HepG2 (cell line): Measurements from ENCODE around the gene SOS2. TPM values are rescaled to one million over a fixed set of nuclear protein-coding genes. Genes with fewer than 3 reads are reported as not detected.

Experiments
- AGO2 ChIP-seq: fragments of 200-400 bp; formaldehyde crosslinking; optimal IDR thresholded peaks from 2 replicates; pipeline ENCODE3; 2017; ENCODE audit warnings: mild to moderate bottlenecking, low read depth, low read length, moderate library complexity
- AHDC1 ChIP-seq: sonication (generic); formaldehyde crosslinking; IDR thresholded peaks from 2 replicates; pipeline ENCODE4 v1.5.1; 2020; ENCODE audit warnings: mild to moderate bottlenecking, missing genetic modification reagents, borderline replicate concordance
- BRF2 ChIP-seq: sonication (generic); formaldehyde crosslinking; IDR thresholded peaks from 2 replicates; pipeline ENCODE4 v1.8.1; 2022; ENCODE audit warnings: mild to moderate bottlenecking, missing genetic modification reagents
- EHMT2 ChIP-seq: fragments of 200-600 bp; sonication (generic); IDR thresholded peaks from 2 replicates; pipeline ENCODE4 v1.7.0; 2017; ENCODE audit warnings: antibody characterized with exemption, low read depth, low read length, borderline replicate concordance
- FIP1L1 ChIP-seq: fragments of 200-400 bp; formaldehyde crosslinking; IDR thresholded peaks from 2 replicates; pipeline ENCODE4 v1.6.1; 2018; ENCODE audit warnings: low read depth, mild to moderate bottlenecking, low read length, moderate library complexity, borderline replicate concordance; ENCODE audit not compliant: insufficient read depth
- FOSL1 ChIP-seq: sonication (generic); formaldehyde crosslinking; IDR thresholded peaks from 2 replicates; pipeline ENCODE4 v1.9.0; 2021; ENCODE audit warnings: missing genetic modification reagents, borderline replicate concordance
- GFI1 ChIP-seq: sonication (generic); formaldehyde crosslinking; IDR thresholded peaks from 2 replicates; pipeline ENCODE4 v1.5.0; 2020; ENCODE audit warnings: missing genetic modification reagents, mild to moderate bottlenecking, borderline replicate concordance
- MIXL1 ChIP-seq: IDR thresholded peaks from 2 replicates; pipeline ENCODE4 v1.6.1; 2016
- MYC ChIP-seq: sonication (generic); formaldehyde crosslinking; IDR thresholded peaks from 2 replicates; pipeline ENCODE4 v1.9.0; 2021; ENCODE audit warnings: missing genetic modification reagents, borderline replicate concordance
- ONECUT2 ChIP-seq: sonication (generic); formaldehyde crosslinking; IDR thresholded peaks from 2 replicates; pipeline ENCODE4 v1.4.0; 2020; ENCODE audit warnings: missing genetic modification reagents
- PBX3 ChIP-seq: sonication (generic); formaldehyde crosslinking; IDR thresholded peaks from 2 replicates; pipeline ENCODE4 v1.8.1; 2023; ENCODE audit warnings: missing genetic modification reagents, inconsistent platforms, borderline replicate concordance
- PLSCR1 ChIP-seq: sonication (generic); formaldehyde crosslinking; IDR thresholded peaks from 2 replicates; pipeline ENCODE4 v1.5.0; 2020; ENCODE audit warnings: missing genetic modification reagents, mild to moderate bottlenecking, borderline replicate concordance
- SMAD3 ChIP-seq: sonication (generic); formaldehyde crosslinking; IDR thresholded peaks from 2 replicates; pipeline ENCODE4 v1.4.0; 2020; ENCODE audit warnings: missing genetic modification reagents
- ZBTB44 ChIP-seq: sonication (generic); formaldehyde crosslinking; IDR thresholded peaks from 2 replicates; pipeline ENCODE4 v1.4.0; 2020; ENCODE audit warnings: missing genetic modification reagents
- ZNF660 ChIP-seq: sonication (generic); formaldehyde crosslinking; IDR thresholded peaks from 2 replicates; pipeline ENCODE4 v1.5.1; 2020; ENCODE audit warnings: mild to moderate bottlenecking, low read depth, missing genetic modification reagents, borderline replicate concordance
- ZNF788 ChIP-seq: sonication (generic); formaldehyde crosslinking; IDR thresholded peaks from 2 replicates; pipeline ENCODE4 v1.5.0; 2020; ENCODE audit warnings: mild to moderate bottlenecking, missing genetic modification reagents, borderline replicate concordance
- polyA plus RNA-seq, 8 experiments: library from polyadenylated mRNA; depleted of rRNA in 3 of 8; stranded (reverse) in 7 of 8; unstranded in 1 of 8; fragments of >200 nt; fragmentation: Illumina TruSeq in 4 of 8; extraction: Trizol in 4 of 8; gene quantifications; 2 replicates each; pipeline versions ENCODE4 v1.2.1 to v1.2.3, GENCODE V29; 2011 to 2016; ENCODE audit warnings: low read depth in 4 of 8, missing spikeins in 1 of 8, mixed read lengths in 1 of 8; ENCODE audit not compliant: insufficient read depth in 1 of 8
- total RNA-seq, 5 experiments: library from RNA; depleted of rRNA; stranded (reverse); fragments of >200 nt; fragmentation: Illumina TruSeq; extraction: Trizol; gene quantifications; 2 replicates each; pipeline ENCODE4 v1.2.3, GENCODE V29; 2016; ENCODE audit warnings: low read depth in 1 of 5

The SOS2 gene
- total and polyA plus RNA-seq, 2 of the 13 experiments (the other 11 are each of a cell fraction or from before 2014, with no cell fraction given), result 9.3 to 12.1 TPM

GRCh38 chr14:50116181-50116956 is 115.0 kb downstream of the SOS2 start, which contains the start of gene VCPKMT (continued):
- TF ChIP-seq ZNF660 (CRISPR knock-in tag) (no peak), AGO2 (peak; percentile 85), PLSCR1 (no peak), GFI1 (CRISPR knock-in tag) (0 out of 2 replicates have a peak, but pooled peaks have one; percentile 34), ONECUT2 (CRISPR knock-in tag) (0 out of 2 replicates have a peak, but pooled peaks have one; percentile 11), ZNF788 (CRISPR knock-in tag) (peak; percentile 89; the same call in 1 of the 2 replicates), EHMT2 (0 out of 2 replicates have a peak, but pooled peaks have one; percentile 36), BRF2 (CRISPR knock-in tag) (no peak), AHDC1 (CRISPR knock-in tag) (peak; percentile 76), ZBTB44 (CRISPR knock-in tag) (no peak), FOSL1 (CRISPR knock-in tag) (no peak), SMAD3 (CRISPR knock-in tag) (peak; percentile 79; the same call in 1 of the 2 replicates), MYC (CRISPR knock-in tag) (peak; percentile 92), MIXL1 (CRISPR knock-in tag) (no peak), FIP1L1 (no peak), PBX3 (CRISPR knock-in tag) (no peak)
